SKM-1 (cell line): Measurements from ENCODE around the gene LPAR1.

Experiments used
- DNase-seq: peaks from one replicate; lab custom pipeline; 2025; ENCODE audit not compliant: unreplicated experiment; lab: John Stamatoyannopoulos, UW

LPAR1 gene

GRCh38 chr9:110923601-110924000 is 114.7 kb downstream of the LPAR1 start:
- DNase-seq: no peak

- no peak for DNase-seq
These were observed 116.1 kb downstream of the LPAR1 start for GRCh38 chr9:110922145-110922544.

- DNase-seq: no peak
These were observed 116.6 kb downstream of the LPAR1 start for GRCh38 chr9:110921705-110922104.

- no peak for DNase-seq
These were observed 118.7 kb downstream of the LPAR1 start for GRCh38 chr9:110919609-110920008.

GRCh38 chr9:110919050-110919435 is 119.2 kb downstream of the LPAR1 start:
- DNase-seq: no peak

- DNase-seq: no peak
These were observed 119.8 kb downstream of the LPAR1 start for GRCh38 chr9:110918316-110919049.

- no peak for DNase-seq
These were observed 121.9 kb downstream of the LPAR1 start for GRCh38 chr9:110916403-110916802.

GRCh38 chr9:110912419-110913291 is 125.6 kb downstream of the LPAR1 start:
- DNase-seq: no peak

GRCh38 chr9:110911659-110912418 is 126.4 kb downstream of the LPAR1 start:
- DNase-seq: no peak

GRCh38 chr9:110908894-110909293 is 129.4 kb downstream of the LPAR1 start:
- DNase-seq: no peak

GRCh38 chr9:110900917-110901316 is 137.4 kb downstream of the LPAR1 start:
- no peak for DNase-seq

- no peak for DNase-seq
These were observed 137.8 kb downstream of the LPAR1 start for GRCh38 chr9:110900456-110900855.

GRCh38 chr9:110898866-110899265 is 139.4 kb downstream of the LPAR1 start:
- no peak for DNase-seq

- no peak for DNase-seq
These were observed 139.9 kb downstream of the LPAR1 start for GRCh38 chr9:110898358-110898757.

GRCh38 chr9:110897943-110898342 is 140.3 kb downstream of the LPAR1 start:
- no peak for DNase-seq

GRCh38 chr9:110895147-110895905 is 142.9 kb downstream of the LPAR1 start:
- no peak for DNase-seq

GRCh38 chr9:110894731-110895130 is 143.5 kb downstream of the LPAR1 start:
- no peak for DNase-seq

GRCh38 chr9:110892689-110893088 is 145.6 kb downstream of the LPAR1 start:
- no peak for DNase-seq

- no peak for DNase-seq
These were observed 146.5 kb downstream of the LPAR1 start for GRCh38 chr9:110891760-110892159.

- no peak for DNase-seq
These were observed 147.9 kb downstream of the LPAR1 start for GRCh38 chr9:110890416-110890815.

GRCh38 chr9:110887276-110887675 is 151.0 kb downstream of the LPAR1 start:
- no peak for DNase-seq
